HG03378 (cell line): ENCODE measurements around the gene TXNRD2.

Source experiments
- ATAC-seq: cut with Tn5 transposase; IDR thresholded peaks from one replicate; pipeline ENCODE4 v1.9.1; 2021; ENCODE audit warnings: mild to moderate bottlenecking, moderate library complexity; ENCODE audit not compliant: unreplicated experiment

The TXNRD2 gene

DNA sequence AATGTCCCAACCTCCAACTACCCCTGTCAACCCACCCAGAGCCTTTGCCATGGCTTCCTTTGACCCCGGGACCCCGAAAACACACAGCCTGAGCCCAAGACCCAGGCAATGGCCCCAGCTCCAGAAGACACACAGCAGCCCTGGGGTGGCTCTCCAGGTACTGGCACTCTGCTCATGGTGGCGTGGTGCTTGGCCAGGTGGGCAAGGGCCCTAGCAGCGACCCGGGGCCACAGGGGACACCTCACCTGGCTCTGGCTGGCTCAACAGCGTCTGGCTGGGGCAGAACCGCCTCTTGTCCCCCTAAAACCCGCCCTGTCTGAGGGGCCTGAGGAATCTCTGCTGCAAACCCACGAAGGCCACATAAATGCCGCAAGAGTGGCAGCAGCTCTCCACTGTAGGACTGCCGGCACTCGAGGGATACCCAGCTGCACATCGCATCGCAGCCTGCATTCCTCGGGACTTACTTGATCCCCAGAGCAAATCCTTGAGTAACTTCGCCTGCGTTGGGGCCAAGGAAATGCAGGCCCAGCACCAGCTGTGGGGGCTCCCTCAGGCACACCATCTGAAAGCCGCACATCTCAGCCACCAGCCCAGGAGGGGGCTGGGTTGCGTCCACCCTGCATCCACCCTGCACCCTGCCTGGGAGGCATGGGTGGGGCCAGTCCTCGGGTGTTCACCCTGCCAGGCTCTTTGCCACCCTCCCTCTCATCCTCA, 63.8 kb downstream of the TXNRD2 start:
- ATAC-seq, result no peak

DNA sequence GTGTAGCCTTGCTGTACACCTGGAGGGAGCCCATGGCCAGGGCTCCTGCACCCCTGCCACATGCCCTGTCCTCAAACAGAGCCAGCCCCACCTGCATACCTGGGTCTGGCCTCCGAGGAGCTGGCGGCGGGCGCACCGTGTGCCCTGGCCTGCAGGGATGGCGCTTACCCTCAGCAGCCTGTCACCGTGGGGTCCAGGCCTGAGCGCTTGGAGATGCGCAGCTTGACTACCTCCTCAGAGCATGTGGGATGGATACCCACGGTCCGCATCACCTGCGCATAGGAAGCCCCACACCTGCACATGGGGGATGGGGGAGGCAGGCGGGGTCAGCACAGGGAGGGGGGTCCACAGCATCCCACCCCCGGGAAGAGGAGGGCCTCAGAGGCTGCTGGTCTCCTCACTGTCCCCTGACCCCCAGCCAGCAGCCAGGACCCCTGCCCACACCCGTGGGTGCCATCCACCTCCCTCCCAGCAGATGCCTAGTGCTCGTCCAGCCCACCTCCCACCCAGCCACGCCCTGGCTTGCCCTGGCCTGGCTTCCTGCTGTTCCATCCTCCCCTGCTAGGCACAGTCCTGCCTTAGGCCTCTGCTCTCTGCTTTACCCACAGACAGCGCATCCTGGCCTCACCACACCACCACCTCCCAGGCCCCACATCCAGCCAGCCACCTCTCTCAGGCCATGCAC, 64.5 kb downstream of the TXNRD2 start:
- ATAC-seq, result no peak

DNA sequence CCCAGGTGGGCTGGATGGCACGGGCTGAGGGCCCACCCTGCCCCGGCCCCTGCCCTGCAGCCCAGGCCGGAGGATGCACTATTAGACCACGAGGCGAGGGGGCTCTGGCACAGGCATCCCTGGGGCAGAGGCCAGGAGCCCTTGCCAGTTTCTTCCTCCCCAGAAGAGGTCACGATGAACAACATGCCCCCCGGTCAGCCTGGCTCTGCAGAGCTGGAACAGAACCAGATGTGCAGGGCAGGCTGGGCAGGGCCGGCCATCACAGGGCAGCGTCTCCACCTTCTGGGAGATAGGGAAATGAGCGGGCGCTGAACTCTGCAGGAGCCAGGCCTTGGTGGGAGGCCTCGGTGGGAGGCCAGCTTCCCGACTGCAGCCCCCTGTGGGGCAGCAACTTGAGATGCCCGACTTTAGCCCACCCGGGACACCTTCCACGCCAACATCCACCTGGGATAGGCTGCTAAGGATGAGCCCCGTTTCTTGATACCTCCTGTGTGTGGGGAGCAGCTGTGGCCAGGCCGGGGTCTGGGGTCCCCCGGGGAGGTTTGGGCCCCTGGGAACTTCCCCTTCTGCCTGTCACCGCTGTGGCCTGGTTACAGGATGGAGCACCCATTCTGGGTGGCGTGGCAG, 65.2 kb downstream of the TXNRD2 start:
- ATAC-seq, result no peak

DNA sequence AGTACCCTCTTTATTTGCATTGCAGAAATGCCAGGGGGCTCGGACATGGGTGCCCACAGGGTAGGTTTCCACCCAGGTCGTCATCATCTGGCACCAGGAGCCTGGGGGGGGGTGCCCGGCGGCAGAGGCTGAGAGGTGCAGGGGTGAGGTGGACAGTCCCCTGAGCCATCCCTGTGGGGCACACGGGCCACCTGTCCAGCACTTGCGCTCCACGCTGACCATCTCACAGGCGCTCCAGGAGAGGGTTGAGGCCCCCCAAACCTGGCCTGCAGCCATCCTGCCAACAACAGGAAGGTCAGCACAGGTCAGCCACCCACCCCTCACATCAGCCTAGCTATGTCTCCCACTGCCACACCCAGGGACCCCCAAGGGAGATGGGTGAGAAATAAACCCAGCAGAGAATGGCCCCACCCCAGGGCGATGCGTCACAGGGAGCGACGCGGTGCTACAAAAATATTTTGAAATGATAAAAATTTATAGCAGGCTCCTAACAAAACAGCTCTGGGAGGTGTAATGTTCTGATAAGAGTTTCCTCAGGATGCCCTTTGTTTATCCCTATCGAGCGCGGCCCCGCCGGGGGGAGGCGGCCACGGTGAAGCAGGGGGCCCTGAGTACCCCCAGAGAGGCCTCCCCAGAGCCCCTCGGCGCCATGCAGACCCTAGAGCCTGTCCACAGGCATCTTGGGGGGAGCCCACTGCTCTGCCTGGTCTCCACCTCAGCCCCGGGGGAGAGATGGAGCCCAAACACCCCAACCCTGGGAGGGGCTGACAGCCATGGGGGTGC, 65.9 kb downstream of the TXNRD2 start:
- ATAC-seq, result no peak

DNA sequence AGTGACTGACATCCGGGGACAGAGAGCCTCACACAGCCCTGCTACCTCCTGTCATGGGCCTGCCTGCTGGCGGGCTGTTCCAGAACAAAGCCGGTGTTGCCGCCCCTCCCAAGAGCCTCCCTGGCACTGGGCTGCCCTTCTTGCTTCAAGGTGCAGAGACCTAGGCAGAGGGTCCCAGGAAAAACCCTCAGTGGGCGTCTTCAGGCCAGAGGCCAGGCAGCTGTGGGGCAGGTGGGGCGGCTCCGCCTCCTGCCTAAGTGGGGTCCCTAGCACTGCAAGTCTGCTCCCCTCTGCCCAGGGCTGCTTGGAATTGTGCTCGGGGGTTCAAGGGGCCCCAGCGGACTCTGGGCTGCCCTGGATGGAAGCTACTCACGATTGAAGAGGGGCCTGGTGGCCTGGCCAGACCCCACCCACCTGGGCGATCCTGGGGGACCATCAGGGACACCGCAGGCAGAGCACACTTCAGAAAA, 66.5 kb downstream of the TXNRD2 start:
- ATAC-seq, result no peak

DNA sequence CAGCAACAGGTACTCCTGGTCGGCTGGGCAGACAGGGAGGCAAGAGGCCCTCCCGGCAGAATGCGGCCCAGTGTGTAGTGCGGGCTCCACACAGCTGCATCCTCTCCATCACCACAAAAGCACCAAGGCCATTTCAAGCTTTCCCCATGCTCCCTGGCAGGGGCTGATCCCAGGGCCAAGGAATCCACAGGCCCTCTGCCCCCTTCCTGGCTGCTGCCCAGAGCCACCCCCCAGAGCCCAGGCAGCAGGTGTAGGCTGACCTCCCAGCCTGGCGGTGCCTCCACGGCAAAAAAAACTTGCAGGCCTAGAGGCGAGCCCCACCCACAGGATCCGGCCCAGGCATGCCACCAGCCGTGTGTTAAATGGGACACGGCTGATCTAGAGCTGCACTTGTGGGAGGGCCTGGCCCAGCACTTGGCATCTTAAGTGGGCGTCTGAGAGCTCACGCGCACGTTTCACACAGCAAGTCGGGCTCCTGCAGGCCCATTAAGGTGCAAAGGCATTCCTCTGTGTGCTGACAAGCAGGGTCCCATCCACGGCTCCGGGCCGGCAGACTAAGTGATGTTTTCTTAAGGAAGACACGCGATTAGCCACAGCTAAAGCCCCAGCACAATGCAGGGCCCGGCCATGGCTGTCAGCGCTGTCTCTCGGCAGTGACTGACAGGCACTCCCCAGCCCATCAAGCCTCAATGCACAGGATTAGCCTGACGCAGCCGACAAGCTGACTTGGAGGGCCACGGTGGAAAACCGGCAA, 67.1 kb downstream of the TXNRD2 start:
- ATAC-seq, result no peak

DNA sequence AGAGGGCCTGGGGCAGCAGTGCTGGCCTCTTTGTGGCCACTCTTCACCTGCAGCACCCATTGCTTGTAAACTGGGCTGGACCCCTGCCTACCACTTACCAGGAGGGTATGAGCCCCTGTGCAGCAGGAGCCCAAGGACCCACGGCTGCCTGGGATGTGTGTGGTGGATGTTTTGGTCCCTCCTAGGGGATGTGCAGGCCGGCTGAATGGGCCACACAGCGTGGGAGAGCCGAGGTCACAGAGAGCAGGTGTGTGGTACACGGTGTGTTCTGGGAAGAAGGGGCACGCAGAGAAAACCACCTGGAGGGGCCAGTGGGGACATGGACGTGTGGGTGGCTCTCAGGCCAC, 67.7 kb downstream of the TXNRD2 start:
- no peak for ATAC-seq

DNA sequence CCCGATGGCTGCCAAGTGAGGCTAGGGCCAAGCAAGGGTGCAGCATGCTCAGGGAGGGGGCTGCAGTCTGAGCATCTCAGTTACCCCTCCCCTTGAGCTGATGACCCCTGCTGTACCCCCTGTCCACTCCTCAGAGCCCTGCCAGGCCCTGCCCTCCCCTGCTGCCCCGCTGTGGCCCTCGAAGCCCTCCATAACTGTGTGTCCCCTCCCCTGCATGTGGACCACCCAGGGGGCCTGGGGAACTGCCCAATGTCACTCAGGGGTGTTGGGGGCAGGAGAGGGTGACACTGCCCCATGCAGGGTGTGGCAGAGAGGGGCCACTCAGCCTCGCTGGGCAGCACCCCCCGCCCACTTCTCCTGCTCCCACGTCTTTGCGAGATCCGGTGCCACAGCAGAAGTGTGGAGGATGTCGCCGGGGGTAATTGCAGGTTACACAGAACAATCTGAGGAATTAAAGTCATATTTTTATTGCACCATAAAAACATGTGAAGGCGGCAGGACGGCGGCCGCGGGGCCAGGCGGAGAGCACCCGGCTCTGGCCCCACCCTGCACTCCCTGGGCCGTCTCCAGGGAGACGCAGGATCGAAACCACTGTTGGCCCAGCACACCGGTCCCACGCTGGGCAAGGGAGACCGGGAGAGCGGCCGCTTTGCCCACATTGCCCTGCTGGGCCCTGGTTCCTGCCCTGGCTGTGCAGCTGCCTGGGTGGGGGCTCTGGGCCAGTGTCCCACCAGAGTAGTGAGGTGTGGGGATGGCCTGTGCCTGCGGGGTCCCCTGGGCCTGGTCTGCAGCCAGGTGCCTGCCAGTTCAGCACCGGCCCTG, 68.3 kb downstream of the TXNRD2 start:
- ATAC-seq, result no peak

DNA sequence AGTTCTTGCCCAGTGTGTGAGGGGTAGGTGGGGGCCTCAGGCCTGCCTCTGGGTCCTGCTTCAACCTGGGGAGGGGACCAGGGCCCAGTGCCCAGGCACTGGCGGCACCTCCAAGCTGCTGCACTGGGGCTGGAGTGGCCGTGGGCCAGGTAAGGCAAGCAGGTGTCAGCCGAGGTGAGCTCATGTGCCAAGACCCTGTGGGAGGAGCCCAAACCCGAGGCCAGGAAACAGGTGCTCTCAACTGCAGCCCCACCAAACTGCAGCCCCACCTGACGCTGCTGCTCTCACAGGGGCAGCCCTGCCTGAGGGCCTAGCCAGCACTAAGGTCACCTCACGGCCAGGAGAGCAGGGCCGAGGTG, 68.9 kb downstream of the TXNRD2 start:
- ATAC-seq, result no peak

DNA sequence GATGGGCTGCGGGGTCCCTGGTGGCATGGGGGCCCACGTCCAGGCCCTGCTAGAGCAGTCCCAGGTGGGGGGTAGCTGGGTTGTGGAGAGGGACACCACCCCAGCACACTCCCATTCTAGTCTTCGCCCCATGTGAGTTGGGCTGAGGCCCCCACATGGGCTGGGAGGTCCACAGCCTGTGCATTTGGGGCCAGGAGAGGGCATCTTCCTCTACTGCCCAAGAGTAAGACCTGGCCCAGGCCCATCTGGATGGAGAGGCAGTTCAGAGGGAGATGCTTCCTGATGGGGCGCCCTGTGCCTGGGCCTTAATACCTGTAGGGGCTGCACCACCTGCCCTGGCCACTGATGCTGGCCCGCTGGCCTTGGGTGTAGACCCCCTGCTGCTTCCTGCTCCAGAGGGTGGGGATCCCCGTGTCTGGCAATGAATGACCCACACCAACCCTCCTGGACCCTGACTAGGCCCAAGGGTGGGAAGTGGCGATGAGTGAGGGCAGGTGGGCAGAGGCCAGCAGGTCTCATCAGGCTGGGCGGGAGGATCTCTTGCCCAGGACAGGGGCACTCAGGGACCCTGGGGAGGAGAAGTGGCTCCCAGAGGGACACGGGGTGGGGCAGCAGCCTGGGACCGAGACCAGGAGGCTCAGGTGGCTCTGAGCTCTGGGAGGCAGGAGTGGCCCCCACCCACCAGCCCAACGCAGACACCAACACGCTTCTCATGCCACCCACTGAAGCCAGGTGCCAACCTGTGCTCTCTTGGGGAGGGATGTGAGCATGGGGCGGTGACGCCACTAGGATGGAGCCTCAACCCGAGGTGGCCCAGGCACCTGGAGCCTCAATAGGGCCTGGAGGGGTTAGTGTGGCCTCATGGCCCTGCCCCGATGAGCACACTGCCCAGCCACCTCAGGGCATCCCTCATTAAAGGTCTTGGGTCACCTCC, 69.5 kb downstream of the TXNRD2 start:
- no peak for ATAC-seq

DNA sequence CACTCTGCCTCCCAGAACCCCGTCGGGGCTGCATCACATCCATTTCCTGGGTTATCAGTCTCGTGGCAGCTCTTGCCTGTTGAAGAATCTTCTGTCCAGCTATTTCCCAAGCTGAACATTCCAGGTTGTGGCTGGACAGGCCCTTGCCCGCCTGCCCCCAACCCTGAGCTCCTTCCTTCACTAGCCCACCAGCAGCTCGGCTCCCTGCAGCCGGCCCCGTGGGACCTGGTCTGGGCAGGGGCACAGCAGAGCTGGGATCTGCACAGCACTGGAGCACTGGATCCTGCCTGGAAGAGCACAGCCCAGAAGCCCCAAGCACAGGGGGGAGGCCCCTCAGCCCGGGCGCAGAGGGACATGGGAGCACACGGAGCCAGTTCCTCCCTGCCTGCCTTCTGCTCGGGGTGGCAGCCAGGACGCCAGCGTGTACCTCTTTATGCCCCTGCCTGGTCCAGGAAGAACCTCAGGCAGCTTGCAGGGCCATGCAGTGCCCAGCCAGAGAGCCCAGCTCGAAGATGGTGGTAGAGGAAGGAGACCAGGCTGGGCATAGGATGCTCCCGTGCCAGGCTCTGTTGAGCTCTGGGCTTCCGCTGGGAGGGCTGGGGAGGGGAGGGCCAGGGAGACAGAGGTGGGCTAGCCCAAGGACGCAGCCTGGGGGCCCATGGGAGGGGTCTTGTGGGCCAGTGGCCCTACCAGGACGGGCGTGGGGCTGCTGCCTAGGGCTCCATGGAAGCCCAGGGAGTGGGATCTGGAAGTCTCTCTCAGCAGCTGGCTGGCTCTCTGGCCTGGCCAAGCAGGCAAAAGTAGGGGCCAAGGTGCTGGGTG, 70.4 kb downstream of the TXNRD2 start:
- no peak for ATAC-seq

DNA sequence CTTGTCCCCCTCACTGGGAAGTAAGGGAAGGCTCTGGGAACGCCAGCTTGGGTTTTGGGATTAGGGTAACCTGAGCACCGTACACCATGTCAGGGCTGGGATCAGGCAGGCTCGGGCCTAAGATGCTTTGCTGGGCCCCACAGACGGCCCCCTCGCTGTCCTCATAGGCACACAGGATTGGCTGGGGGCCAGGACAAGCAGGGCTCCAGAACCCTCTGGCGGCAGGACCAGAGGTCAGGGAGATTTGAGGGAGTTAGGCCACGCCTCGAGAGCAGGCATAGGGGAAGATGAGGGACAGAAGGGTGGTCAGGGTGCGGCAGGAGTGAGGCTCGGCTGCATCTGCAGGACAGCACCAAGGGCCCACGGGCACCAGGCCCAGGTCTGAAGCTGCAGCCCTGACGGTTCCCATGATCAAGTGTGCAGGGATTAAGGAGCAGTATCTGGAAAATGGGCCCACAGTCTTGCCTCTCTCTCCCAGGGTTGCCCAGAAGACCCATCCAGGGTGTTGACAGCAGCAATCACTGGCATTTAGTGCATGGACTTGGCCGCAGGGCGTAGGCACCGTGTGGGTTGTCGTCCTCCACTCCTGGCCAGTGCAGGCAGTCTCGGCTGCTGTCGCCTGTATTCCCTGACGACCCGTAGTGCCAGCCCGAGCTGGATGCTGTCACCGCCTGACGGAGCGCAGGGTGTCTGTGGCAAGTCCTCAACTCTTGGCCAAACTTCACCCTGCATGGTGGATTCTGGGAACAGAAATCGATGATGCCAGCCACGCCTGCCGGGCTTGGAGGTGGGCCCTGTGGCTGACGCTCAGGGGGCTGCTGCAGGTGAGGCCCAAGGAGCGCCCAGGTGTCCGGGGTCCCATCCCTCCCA, 71.2 kb downstream of the TXNRD2 start:
- no peak for ATAC-seq

DNA sequence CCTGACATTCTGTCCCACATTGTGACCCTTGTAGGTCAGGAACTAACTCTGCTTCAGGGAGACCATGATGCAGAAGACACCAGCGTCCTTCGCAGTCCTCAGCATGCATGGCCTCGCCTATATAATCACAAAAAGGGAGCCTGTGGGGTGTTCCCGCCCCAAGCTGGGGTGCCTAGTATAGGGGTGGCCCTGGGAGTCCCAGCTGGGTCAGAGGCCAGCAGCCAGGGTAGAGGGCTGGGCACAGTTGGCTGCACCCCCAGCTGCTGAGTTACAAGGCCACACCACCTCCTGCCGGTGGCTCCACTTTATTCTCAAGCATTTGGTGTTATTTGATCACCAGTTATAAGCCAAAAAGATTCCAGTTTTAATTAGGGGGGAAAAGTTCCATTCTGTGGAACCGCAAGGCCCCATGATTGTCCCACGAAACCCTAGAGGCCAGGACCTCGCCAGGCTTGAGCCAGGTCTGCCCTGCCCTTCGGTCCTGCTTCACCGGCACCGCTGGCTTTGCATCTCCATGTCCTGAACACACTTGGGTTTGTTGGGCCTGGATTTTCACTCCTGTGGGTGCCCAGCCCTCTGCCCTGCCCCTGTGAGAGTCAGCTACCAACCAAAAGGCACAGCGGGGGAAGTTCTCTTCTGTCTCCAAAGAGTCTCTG, 72.0 kb downstream of the TXNRD2 start:
- no peak for ATAC-seq

DNA sequence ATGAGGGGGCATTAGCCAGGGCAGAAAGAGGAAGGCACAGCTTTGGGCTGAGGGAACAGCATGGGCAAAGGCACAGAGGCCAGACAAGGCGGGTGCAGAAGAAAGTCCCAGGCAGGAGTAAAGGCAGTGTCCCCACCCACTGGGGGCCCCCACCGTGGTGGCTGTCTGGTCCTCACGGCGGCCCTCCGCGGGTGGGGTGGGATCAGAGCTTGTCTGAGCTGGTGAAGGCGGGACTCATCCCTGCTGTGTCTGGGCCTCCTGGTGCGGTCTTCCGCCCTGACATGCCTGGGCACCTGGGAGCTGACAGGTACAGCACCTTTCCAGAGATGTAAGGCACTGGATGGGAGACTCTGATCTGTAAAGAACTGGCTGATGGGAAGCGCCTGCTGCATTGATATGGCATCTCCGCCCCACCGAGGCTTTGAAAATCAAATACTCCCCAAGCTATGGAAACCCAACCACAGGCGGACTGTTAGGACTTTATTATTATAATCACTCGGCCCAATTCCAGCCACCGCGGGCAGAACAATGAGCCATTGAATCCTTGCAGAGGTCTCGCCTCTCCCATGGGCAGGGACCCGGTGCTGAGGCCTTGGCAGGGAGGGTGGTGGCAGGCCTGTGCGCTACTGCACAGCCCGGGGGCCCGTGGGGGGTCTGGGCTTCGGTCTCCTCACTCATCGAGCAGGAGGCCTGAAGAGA, 72.7 kb downstream of the TXNRD2 start:
- no peak for ATAC-seq

DNA sequence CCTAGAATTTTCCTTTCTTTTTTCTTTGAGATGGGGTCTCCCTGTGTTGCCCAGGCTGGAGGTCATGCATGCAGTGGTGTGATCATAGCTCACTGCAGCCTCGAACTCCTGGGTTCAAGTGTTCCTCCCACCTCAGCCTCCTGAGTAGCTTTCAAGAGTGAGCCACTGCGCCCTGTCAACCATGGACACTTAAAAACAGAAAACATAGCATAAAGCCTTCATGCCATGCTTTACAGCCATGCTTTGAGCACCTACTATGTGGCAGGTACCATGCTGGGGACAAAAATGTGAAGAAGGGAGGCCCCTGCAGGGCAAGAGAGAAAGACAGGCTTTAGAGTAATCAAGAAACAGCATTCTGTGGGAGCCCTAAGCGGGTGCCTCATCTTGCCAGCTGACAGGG, 73.3 kb downstream of the TXNRD2 start:
- ATAC-seq, result no peak

DNA sequence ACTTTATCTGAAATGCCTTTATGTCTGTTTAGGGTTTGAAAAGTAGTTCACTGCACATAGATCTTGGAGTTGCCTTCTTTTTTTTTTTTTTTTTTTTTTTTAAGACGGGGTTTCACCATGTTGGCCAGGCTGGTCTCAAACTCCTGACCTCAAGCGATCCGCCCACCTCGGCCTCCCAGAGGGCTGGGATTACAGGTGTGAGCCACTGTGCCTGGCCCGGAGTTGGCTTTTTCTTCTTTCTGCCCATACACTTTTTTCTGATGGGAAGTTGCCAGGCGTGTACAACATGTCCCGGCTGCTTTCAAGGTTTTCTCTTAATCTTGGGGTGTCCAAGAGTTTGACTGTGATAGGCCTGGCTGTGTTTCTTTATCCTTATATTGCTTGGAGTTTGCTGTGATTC, 74.0 kb downstream of the TXNRD2 start:
- no peak for ATAC-seq
